ENCODE results near the gene ODF2L. TPM values are rescaled to one million over a fixed set of nuclear protein-coding genes. Genes with fewer than 3 reads are reported as not detected.
"Not testable (repeated sequence)": the region's sequence is repeated elsewhere in the genome, so short reads cannot be mapped to it uniquely, and the experiment has no call there.

ODF2L gene
- total RNA-seq, 2 donors from 2014 or later: 45.8 to 65.8 TPM

DNA sequence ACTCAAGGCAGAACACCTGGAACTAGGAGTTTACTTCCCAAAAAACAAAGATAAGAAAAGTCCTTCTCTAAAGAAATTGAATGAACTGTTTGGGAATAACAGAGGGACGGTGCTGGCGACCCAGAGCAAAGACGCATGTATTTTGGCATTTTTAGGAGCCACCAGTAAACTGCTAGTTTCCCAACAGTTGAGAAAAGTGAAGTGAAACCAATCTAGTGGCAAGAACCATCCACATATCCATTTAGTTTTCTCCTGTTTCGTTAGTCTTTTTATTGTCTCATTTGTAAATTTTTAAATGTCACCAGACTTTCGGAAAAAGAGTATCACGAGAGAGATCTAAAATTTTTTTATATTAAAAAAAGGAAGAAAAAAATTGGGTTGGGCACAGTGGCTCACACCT is 30.2 kb downstream of the ODF2L start:
- Mint-ChIP-seq H3K36me3 (ENCODE audit: low read depth) (peaks cover 51% of the 10 kb centered on the region), H3K27me3 (no peaks in the 10 kb centered on the region), H3K27ac (no peak overlapping the region), H3K9me3 (no peaks in the 10 kb centered on the region), H3K4me1 (no peaks in the 10 kb centered on the region), H3K4me3 (no peak overlapping the region)
- ATAC-seq (replicated peaks): no peak

DNA sequence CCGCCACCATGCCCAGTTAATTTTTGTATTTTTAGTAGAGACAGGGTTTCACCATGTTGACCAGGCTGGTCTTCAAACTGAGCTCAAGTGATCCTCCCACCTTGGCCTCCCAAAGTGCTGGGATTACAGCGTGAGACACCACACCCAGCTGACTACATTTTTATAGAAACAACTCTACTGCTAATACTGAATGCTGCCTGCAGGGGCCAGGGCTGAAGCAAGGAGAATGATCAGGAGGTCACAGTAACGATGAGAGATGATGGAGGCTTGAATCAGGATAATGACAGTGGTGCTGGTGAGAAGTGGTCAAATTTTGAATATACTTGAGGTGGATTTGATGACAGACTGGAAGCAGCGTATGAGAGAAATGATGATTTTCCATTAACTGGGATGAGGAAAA is 33.3 kb downstream of the ODF2L start:
- Mint-ChIP-seq H3K27ac (no peak overlapping the region), H3K27me3 (no peaks in the 10 kb centered on the region), H3K36me3 (ENCODE audit: low read depth) (peaks cover 64% of the 10 kb centered on the region), H3K4me3 (no peak overlapping the region), H3K4me1 (no peaks in the 10 kb centered on the region), H3K9me3 (no peaks in the 10 kb centered on the region)
- no peak for ATAC-seq (replicated peaks)

DNA sequence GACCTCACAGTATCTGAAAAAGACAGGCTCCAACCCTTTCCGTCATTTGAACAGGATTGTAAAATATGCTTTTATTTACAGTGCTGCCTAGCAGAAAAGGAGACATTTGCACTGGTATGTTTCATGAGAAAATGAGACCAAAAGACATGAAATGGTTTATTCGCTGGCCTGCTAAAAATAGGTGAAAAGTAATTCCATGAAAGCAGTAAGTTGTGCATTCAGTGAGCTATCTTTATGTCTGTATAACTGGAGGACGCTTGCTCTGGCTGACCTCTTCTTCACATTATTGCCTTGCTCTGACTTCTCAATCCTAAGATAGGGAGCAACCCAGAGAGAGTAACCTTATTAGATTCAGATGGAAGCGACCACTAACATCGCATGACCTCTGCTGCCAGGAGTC is 38.3 kb downstream of the ODF2L start:
- ATAC-seq (replicated peaks): no peak
- no peaks in the 10 kb centered on the region for H3K9me3 Mint-ChIP-seq
- H3K27me3 Mint-ChIP-seq: no peaks in the 10 kb centered on the region

DNA sequence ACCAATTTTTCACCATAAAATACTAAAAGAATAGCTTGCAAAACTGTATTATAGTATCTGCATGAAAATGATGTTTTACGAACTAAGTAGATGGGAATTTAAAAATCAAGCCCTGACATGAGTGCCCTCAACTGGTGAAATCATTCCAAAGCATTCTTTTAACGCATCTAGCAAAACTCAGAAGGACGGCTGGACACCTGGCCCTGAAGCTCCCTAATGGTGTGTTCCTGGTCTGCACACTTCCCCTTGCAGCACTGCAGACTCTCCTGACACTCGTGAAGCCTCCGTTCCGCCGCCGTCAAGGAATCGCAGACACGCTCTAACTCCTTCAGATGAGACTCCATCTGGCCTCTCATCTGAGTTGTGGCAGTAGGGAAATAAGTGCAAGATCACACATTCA is 39.9 kb downstream of the ODF2L start:
- Mint-ChIP-seq H3K27ac (no peak overlapping the region), H3K9me3 (no peaks in the 10 kb centered on the region), H3K4me1 (no peaks in the 10 kb centered on the region), H3K27me3 (no peaks in the 10 kb centered on the region), H3K4me3 (no peak overlapping the region), H3K36me3 (ENCODE audit: low read depth) (peaks cover 96% of the 10 kb centered on the region)
- no peak for ATAC-seq (replicated peaks)

More for the DNA sequence above, 38.3 kb downstream of the ODF2L start:
- no peak overlapping the region for H3K4me3 Mint-ChIP-seq
- peaks cover 96% of the 10 kb centered on the region for H3K36me3 Mint-ChIP-seq (ENCODE audit: low read depth)
- H3K4me1 Mint-ChIP-seq: no peaks in the 10 kb centered on the region
- H3K27ac Mint-ChIP-seq: no peak overlapping the region

DNA sequence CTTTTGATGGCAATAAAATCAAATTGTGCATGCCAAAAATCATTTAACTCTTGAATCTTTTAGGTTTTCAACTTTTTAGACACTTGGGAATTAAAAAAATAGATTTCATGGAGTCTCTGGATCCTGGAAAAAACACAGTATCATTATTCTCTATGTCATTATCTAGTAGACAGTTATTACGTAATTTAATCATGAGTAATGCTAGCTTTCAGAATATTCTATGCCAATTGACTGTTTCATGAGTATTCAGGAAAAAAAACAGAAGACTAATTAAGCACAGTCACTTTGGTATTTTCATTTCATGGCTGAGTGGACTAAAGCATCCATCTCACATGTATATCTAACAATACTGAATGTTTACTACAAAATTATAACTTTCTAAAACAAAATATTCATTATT is 44.0 kb downstream of the ODF2L start:
- no peak overlapping the region for H3K4me3 Mint-ChIP-seq
- no peaks in the 10 kb centered on the region for H3K9me3 Mint-ChIP-seq
- no peak for ATAC-seq (replicated peaks)

DNA sequence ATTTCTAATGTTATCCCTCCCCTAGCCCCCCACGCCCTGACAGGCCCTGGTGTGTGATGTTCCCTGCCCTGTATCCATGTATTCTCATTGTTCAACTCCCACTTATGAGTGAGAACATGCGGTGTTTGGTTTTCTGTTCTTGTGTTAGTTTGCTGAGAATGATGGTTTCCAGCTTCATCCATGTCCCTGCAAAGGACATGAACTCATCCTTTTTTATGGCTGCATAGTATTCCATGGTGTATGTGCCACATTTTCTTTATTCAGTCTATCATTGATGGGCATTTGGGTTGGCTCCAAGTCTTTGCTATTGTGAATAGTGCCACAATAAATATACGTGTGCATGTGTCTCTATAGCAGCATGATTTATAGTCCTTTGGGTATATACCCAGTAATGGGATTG is 45.9 kb downstream of the ODF2L start:
- H3K4me1 Mint-ChIP-seq; H3K9me3 Mint-ChIP-seq; H3K4me3 Mint-ChIP-seq; H3K27ac Mint-ChIP-seq; ATAC-seq (replicated peaks); H3K27me3 Mint-ChIP-seq: not testable (repeated sequence)
- H3K36me3 Mint-ChIP-seq (ENCODE audit: low read depth): peaks cover 49% of the 10 kb centered on the region

More for the DNA sequence above, 44.0 kb downstream of the ODF2L start:
- Mint-ChIP-seq H3K36me3 (ENCODE audit: low read depth) (peaks cover 67% of the 10 kb centered on the region), H3K27ac (no peak overlapping the region), H3K4me1 (no peaks in the 10 kb centered on the region), H3K27me3 (no peaks in the 10 kb centered on the region)

DNA sequence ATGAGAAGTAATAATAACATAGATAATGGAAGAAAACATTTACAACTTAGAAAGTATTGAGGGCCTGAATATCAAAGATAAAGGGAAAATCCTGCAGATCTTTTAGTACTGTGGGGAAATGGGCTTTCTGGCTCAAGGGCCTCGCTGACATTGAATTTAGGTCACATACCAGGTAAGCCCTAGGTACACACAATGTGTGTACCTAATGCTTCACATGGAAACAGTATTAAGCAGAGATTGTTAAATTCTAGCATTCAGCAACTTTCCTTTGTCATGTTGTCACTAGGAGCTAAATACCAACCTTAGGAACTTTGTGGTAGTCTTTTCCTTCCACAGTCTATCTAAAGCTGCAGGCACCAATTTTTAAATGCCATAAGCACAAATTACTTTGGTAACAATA is 49.7 kb downstream of the ODF2L start:
- no peak for ATAC-seq (replicated peaks)
- no peaks in the 10 kb centered on the region for H3K27me3 Mint-ChIP-seq
- no peak overlapping the region for H3K4me3 Mint-ChIP-seq
- H3K27ac Mint-ChIP-seq: no peak overlapping the region
- peaks cover 10% of the 10 kb centered on the region for H3K36me3 Mint-ChIP-seq (ENCODE audit: low read depth)
- H3K4me1 Mint-ChIP-seq: no peaks in the 10 kb centered on the region
- H3K9me3 Mint-ChIP-seq: peaks cover 5% of the 10 kb centered on the region

DNA sequence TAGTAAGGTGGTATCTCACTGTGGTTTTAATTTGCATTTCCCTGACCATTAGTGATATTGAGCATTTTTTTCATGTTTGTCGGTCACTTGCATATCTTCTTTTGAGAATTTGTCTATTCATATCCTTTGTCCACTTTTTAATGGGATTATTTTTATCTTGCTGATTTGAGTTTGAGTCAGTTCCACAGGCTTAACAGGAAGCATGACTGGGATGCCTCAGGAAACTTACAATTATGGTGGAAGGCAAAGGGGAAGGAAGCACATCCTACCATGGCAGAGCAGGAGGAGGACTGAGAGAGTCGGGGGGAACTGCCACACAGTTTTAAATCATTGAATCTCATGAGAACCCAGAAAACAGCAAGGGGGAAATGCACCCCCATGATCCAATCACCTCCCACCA is 51.1 kb downstream of the ODF2L start:
- Mint-ChIP-seq H3K27me3 (no peaks in the 10 kb centered on the region), H3K9me3 (peaks cover 5% of the 10 kb centered on the region), H3K36me3 (ENCODE audit: low read depth) (no peaks in the 10 kb centered on the region), H3K4me3 (no peak overlapping the region), H3K4me1 (no peaks in the 10 kb centered on the region), H3K27ac (no peak overlapping the region)
- ATAC-seq (replicated peaks): no peak

DNA sequence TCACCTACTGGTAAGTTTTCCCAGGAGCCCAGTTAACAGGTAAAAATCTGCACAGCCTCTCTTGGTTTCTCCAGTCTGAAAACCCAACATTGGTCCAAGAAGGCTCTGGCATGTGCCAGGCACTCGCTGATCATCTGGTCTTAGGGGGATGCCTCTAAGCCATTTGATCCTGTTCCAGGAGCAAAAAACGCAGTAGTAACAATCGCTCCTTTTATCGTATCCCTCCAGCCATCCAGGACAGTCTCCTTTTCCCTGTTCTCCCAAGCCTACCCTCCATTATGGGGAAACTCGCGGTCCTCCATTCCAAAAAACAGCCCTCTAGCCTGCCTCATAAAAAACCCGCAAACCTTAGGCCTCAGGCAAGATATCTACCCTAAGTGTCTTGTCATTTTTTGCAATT is 56.2 kb downstream of the ODF2L start:
- ATAC-seq (replicated peaks): no peak

DNA sequence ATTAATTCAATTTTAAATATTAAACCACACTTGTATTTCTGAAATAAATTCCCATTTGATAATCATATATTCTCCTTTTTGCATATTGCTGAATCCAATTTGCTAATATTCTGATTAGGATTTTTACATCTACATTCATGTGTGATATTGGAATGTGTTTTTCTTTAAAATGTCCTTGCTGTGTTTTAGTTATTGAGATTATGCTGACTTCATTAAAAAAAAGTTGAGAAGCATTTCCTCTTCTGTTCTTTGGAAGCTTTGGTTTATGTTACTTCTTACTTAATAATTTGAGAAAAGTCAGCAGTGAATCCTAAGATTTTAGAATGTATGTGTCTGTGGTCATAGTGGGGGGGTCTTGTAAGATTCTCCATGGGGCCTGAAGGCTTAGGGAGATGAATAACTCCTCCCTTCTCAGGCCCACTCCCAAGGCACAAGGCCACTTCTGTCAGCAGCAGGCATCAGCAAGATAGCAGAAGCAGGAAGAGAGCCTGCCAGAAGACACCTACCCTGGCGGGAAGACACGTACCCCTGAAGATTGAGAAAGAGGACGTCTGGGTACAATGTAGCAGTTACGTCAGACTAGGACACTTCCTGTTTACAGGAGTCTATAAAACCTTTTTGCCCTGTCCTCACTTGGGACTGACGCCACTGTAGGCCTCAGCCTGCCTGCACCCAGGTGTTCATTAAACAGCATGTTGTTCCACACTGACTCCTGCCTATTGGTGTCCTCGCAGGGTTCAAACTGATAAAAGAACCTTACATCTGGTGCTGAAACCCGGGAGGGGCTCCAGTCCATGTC is 56.9 kb downstream of the ODF2L start:
- no peak for ATAC-seq (replicated peaks)
- H3K4me1 Mint-ChIP-seq: no peaks in the 10 kb centered on the region
- no peaks in the 10 kb centered on the region for H3K36me3 Mint-ChIP-seq (ENCODE audit: low read depth)
- no peak overlapping the region for H3K4me3 Mint-ChIP-seq
- H3K9me3 Mint-ChIP-seq: no peaks in the 10 kb centered on the region
- H3K27ac Mint-ChIP-seq: no peak overlapping the region
- no peaks in the 10 kb centered on the region for H3K27me3 Mint-ChIP-seq

More for the DNA sequence above, 56.2 kb downstream of the ODF2L start:
- H3K36me3 Mint-ChIP-seq (ENCODE audit: low read depth): no peaks in the 10 kb centered on the region
- H3K4me3 Mint-ChIP-seq: no peak overlapping the region
- H3K4me1 Mint-ChIP-seq: no peaks in the 10 kb centered on the region
- peaks cover under 1% of the 10 kb centered on the region for H3K9me3 Mint-ChIP-seq
- no peak overlapping the region for H3K27ac Mint-ChIP-seq
- H3K27me3 Mint-ChIP-seq: no peaks in the 10 kb centered on the region

DNA sequence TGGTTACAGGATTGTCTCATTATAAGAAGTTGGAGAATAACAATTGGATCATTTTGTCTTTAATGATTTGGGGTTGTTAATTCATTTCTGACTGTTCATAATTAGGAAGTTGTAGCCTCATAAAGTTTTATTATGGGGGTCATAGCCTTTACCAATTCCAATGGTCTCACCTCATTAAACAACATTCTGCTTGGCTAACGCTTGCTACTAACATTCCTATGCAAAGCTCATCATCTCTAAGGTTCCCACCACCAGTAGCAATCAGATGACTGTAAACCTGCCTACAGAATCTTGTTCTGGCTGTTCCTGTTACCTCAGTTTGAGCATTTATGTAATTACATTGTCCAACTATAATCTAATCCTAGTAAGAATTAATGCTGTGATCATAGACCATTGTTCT is 60.2 kb downstream of the ODF2L start:
- Mint-ChIP-seq H3K27me3 (no peaks in the 10 kb centered on the region), H3K9me3 (no peaks in the 10 kb centered on the region), H3K4me3 (no peak overlapping the region), H3K27ac (no peak overlapping the region), H3K4me1 (no peaks in the 10 kb centered on the region), H3K36me3 (ENCODE audit: low read depth) (no peaks in the 10 kb centered on the region)
- no peak for ATAC-seq (replicated peaks)

DNA sequence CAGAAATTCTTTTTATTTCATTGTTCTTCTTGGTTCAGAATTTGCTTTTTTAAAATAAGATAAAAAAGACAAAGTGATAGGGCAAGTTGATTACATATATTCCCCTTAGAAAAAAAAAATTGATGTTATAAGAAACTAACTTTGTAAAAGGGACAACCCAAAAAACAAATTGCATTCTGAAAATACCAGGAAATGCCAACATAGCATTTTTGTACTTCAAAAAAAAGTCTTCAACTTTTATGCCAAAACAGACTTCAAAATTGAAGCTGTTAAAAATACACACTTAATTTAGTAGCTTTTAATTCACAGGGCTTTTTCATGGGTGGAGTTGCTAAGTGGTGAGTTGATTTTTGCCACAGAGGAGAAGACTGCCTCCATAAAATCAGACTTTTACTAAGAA is 70.9 kb downstream of the ODF2L start:
- Mint-ChIP-seq H3K36me3 (ENCODE audit: low read depth) (no peaks in the 10 kb centered on the region), H3K27me3 (peaks cover 3% of the 10 kb centered on the region), H3K9me3 (no peaks in the 10 kb centered on the region), H3K4me3 (no peak overlapping the region), H3K4me1 (no peaks in the 10 kb centered on the region), H3K27ac (no peak overlapping the region)
- no peak for ATAC-seq (replicated peaks)

DNA sequence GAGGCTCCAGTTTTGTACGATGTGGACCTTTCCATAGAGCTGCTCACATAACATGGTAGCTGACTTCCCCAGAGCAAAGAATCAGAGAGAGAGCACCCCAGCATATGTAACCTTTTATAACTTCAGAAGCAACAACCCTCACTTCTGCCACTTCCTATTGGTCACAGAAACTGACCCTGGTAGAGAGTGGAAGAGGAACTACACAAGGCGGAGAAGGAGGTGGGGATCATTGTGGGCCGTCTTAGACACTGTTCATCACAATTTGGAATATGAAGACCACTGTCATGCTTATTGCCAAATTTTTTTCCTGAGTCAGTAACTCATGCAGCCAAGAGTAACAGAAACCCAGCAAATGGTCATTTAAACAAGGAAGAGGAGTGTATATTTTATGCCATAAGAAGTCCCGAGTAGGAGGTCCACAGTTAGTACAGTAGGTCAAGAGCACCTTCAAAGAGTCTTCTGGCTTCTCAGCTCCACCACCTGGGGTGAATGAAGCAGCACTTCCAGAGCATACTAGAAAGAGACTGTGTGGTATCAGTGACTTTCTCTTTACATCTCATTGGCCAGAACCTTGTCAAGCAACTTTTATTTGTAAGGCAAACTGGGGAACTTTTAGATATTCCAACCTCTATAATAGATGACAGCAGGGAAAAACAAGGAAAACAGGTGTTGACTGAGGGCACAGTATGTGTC is 71.8 kb downstream of the ODF2L start:
- Mint-ChIP-seq H3K4me1 (no peaks in the 10 kb centered on the region), H3K27ac (no peak overlapping the region), H3K4me3 (no peak overlapping the region), H3K36me3 (ENCODE audit: low read depth) (no peaks in the 10 kb centered on the region), H3K27me3 (no peaks in the 10 kb centered on the region), H3K9me3 (no peaks in the 10 kb centered on the region)
- no peak for ATAC-seq (replicated peaks)

DNA sequence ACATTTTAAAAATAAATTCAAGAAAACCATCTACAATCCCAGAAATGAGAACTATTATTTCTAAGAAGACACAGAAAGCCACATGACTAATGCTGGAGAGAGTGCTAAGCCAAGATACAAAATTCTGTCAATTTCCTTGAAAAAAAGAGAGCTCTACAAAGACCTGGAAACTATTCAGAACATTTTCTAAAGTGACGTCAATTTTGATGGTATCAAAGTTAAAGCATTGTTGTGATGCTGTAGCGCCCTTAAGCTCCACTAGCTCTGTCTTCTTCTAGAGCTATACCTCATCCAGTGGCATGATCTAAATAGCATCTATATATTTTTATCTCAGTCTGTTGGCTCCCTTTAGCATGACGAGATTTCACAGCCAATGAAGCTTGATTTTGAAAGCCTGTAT is 73.9 kb downstream of the ODF2L start:
- Mint-ChIP-seq H3K4me3 (no peak overlapping the region), H3K27me3 (no peaks in the 10 kb centered on the region), H3K36me3 (ENCODE audit: low read depth) (no peaks in the 10 kb centered on the region), H3K27ac (no peak overlapping the region), H3K4me1 (no peaks in the 10 kb centered on the region), H3K9me3 (no peaks in the 10 kb centered on the region)
- ATAC-seq (replicated peaks): no peak

DNA sequence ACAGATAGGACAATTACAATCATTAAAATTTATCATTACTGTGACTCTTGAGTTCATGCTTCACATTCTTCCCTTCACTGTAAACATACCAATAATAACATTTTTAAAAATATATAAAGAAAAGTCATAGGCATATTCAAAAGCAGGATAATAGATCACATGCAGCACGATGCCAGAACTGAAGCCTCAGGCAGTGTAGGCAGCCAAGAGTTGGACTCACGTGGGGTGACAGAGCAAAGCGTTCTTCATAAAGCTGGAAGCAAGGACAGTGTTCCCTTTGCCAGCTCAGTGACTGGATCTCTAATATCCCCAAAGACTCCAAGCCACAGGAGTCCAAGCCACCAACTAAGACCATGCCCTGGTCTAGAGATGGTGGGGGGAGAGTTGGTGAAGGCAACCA is 77.7 kb downstream of the ODF2L start:
- H3K27me3 Mint-ChIP-seq: no peaks in the 10 kb centered on the region
- H3K27ac Mint-ChIP-seq: no peak overlapping the region
- H3K4me1 Mint-ChIP-seq: no peaks in the 10 kb centered on the region
- ATAC-seq (replicated peaks): no peak
- H3K36me3 Mint-ChIP-seq (ENCODE audit: low read depth): no peaks in the 10 kb centered on the region
- no peak overlapping the region for H3K4me3 Mint-ChIP-seq
- H3K9me3 Mint-ChIP-seq: no peaks in the 10 kb centered on the region
